Measurements from ENCODE around the gene IFTAP. TPM values are rescaled to one million over a fixed set of nuclear protein-coding genes. Genes with fewer than 3 reads are reported as not detected.

Gene IFTAP
- total and polyA plus RNA-seq, 2 experiments from 2014 or later: 17.8 to 34.1 TPM

DNA sequence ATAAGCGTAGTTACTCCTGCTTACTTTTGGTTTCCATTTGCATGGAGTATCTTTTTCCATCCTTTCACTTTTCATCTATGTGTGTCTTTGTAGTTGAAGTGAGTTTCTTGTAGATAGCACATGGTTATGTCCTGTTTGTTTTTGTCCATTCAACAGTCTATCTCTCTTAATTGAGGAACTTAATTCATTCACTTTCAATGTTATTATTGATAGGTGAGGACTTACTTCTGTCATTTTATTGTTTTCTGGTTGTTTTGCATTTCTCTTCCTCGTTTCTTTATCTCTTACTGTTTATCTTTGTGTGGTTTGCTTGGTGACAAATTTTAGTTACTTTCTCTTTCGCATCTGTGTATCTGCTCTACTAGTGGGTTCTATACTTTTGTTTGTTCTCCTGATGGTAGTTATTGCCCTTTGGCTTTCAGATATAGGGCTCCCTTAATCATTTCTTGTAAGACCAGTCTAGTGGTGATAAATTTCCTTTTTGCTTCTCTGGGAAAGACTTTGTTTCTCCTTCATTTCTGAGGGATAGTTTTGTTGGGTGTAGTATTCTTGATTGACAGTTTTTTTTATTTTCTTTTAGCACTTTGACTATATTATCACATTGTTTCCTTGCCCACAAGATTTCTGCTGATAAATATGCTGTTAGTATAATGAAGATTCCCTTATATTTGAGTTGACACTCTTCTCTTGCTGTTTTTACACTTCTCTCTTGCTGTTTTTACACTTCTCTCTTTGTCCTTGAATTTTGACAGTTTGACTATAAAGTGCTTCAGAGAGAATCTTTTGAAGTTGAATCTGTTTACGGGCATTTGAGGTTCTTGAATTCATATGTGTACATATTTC lies 35.5 kb upstream of the IFTAP start:
- Histone ChIP-seq H2AFZ (no peak overlapping the region), H4K20me1 (ENCODE audit: insufficient read depth, poor library complexity, severe bottlenecking) (no peaks in the 10 kb centered on the region), H3K27me3 (no peaks in the 10 kb centered on the region), H3K4me3 (no peak overlapping the region), H3K9me3 (ENCODE audit: low read depth) (no peaks in the 10 kb centered on the region), H3K27ac (no peak overlapping the region), H3K9me2 (replicated peaks; ENCODE audit: insufficient read depth) (no peaks in the 10 kb centered on the region), H3K79me2 (no peaks in the 10 kb centered on the region), H3K4me2 (no peak overlapping the region), H3K4me1 (ENCODE audit: insufficient read depth) (no peaks in the 10 kb centered on the region), H3K36me3 (replicated peaks; ENCODE audit: insufficient read depth, low read depth) (no peaks in the 10 kb centered on the region)
- WGBS (ENCODE audit: low lambda C conversion rate, missing lambda C conversion rate): 74% methylated on average over 4 of the region's 4 CpGs
- TF ChIP-seq EZH2phosphoT487 (IDR thresholded peaks at IDR 0.05; ENCODE audit: low read depth, severe bottlenecking, unreplicated experiment) (no peak), EZH2 (IDR thresholded peaks at IDR 0.05; ENCODE audit: borderline replicate concordance) (no peak)
- TF ChIP-seq, protein P1, sequence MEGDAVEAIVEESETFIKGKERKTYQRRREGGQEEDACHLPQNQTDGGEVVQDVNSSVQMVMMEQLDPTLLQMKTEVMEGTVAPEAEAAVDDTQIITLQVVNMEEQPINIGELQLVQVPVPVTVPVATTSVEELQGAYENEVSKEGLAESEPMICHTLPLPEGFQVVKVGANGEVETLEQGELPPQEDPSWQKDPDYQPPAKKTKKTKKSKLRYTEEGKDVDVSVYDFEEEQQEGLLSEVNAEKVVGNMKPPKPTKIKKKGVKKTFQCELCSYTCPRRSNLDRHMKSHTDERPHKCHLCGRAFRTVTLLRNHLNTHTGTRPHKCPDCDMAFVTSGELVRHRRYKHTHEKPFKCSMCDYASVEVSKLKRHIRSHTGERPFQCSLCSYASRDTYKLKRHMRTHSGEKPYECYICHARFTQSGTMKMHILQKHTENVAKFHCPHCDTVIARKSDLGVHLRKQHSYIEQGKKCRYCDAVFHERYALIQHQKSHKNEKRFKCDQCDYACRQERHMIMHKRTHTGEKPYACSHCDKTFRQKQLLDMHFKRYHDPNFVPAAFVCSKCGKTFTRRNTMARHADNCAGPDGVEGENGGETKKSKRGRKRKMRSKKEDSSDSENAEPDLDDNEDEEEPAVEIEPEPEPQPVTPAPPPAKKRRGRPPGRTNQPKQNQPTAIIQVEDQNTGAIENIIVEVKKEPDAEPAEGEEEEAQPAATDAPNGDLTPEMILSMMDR (IDR thresholded peaks at IDR 0.05; ENCODE audit: poor library complexity): no peak
- no peak for DNase-seq (ENCODE audit: low spot score)

DNA sequence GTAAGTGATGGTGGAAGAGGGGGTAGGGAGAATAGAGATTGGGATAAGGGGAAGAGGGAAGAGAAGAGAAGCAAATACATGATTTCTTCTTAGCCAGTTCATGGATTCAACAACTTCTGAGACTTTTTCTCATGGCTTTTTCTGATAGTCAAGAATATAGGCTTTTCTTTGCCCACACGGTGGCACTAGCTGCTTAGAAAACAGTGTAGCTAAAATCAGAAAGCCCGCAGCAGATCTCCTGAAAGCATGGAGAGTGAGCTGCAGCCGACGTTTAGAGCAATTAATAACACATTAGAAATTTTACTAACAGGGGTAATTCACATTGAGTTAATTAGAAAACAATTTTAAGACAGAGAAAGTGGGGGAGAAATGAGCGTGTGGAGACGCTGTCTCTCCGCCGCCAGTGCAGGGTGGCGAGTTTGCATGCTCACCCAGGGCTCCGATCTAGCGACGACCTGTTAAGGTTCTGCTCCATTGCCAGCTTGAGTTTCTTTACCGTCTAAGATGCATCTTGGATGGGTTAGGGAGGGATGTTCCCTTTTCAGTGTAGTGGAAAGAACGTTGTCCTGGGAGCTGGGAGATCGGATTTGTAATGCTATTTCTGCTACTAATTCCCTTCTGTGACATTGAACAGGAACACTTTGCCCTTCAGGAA lies 29.8 kb upstream of the IFTAP start:
- Histone ChIP-seq H2AFZ (peak overlapping the region; percentile 62), H3K4me2 (peak overlapping the region; percentile 84), H3K36me3 (replicated peaks; ENCODE audit: insufficient read depth, low read depth) (no peaks in the 10 kb centered on the region), H3K4me3 (peak overlapping the region; percentile 50), H3K79me2 (no peaks in the 10 kb centered on the region), H3K9me3 (ENCODE audit: low read depth) (no peaks in the 10 kb centered on the region), H3K4me1 (ENCODE audit: insufficient read depth) (no peaks in the 10 kb centered on the region), H3K27me3 (peaks cover 5% of the 10 kb centered on the region), H3K9me2 (replicated peaks; ENCODE audit: insufficient read depth) (no peaks in the 10 kb centered on the region), H4K20me1 (ENCODE audit: insufficient read depth, poor library complexity, severe bottlenecking) (no peaks in the 10 kb centered on the region), H3K27ac (no peak overlapping the region)
- TF ChIP-seq, protein P1 (IDR thresholded peaks at IDR 0.05; ENCODE audit: poor library complexity): peak; percentile 89
- no peak for TF ChIP-seq EZH2phosphoT487 (IDR thresholded peaks at IDR 0.05; ENCODE audit: low read depth, severe bottlenecking, unreplicated experiment)
- peak; percentile 77 for DNase-seq (ENCODE audit: low spot score)
- 15% methylated on average over 15 of the region's 15 CpGs for WGBS (ENCODE audit: low lambda C conversion rate, missing lambda C conversion rate)

DNA sequence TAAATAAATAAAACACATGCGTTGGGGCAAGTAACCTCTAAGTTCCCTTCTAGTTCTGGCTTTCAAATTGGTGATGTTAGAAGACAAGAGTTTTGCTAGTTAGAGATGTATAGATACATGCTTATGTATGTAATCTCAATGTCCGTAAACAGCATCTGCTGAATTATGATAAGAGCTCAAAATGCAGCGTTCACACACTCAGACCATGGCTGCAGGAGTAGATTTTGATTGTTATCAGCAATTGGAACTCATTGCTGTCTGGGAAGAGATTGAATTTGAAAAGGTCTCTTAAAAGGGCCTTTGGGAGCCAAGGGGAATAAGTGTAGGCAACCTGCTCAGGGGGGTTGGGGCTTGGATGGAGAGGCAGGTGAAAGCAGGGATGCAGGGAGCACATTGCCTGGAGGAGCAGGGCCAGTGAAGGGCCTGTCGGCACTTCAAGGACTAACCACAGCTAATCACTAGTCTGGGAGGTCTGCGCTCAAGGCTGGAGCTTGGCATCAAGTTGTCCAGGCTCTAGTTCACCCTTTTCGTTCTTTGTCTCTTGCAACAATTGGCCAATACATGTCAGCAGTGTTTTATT lies 29.2 kb upstream of the IFTAP start:
- TF ChIP-seq EZH2phosphoT487 (IDR thresholded peaks at IDR 0.05; ENCODE audit: low read depth, severe bottlenecking, unreplicated experiment) (no peak), EZH2 (IDR thresholded peaks at IDR 0.05; ENCODE audit: borderline replicate concordance) (no peak)
- TF ChIP-seq, protein P1 (IDR thresholded peaks at IDR 0.05; ENCODE audit: poor library complexity): no peak
- WGBS (ENCODE audit: low lambda C conversion rate, missing lambda C conversion rate): 43% methylated on average over 6 of the region's 6 CpGs
- H3K4me3 ChIP-seq: no peak overlapping the region
- peak overlapping the region; percentile 84 for H3K4me2 ChIP-seq
- H3K36me3 ChIP-seq (replicated peaks; ENCODE audit: insufficient read depth, low read depth): no peaks in the 10 kb centered on the region
- H3K27ac ChIP-seq: no peak overlapping the region
- no peaks in the 10 kb centered on the region for H3K79me2 ChIP-seq
- H2AFZ ChIP-seq: peak overlapping the region; percentile 62
- peaks cover 5% of the 10 kb centered on the region for H3K27me3 ChIP-seq
- no peaks in the 10 kb centered on the region for H4K20me1 ChIP-seq (ENCODE audit: insufficient read depth, poor library complexity, severe bottlenecking)
- H3K9me3 ChIP-seq (ENCODE audit: low read depth): no peaks in the 10 kb centered on the region
- DNase-seq (ENCODE audit: low spot score): no peak
- H3K4me1 ChIP-seq (ENCODE audit: insufficient read depth): no peaks in the 10 kb centered on the region
- H3K9me2 ChIP-seq (replicated peaks; ENCODE audit: insufficient read depth): no peaks in the 10 kb centered on the region
